HG03571 (cell line): ENCODE measurements around the gene KIF3B.
A peak's percentile ranks its signal among the peaks of the same experiment; 100 is the strongest.
"Not testable (repeated sequence)": the region's sequence is repeated elsewhere in the genome, so short reads cannot be mapped to it uniquely, and the experiment has no call there.

Experiments used
- ATAC-seq: cut with Tn5 transposase; IDR thresholded peaks from one replicate; pipeline ENCODE4 v1.9.1; 2021; ENCODE audit not compliant: unreplicated experiment

KIF3B gene

DNA sequence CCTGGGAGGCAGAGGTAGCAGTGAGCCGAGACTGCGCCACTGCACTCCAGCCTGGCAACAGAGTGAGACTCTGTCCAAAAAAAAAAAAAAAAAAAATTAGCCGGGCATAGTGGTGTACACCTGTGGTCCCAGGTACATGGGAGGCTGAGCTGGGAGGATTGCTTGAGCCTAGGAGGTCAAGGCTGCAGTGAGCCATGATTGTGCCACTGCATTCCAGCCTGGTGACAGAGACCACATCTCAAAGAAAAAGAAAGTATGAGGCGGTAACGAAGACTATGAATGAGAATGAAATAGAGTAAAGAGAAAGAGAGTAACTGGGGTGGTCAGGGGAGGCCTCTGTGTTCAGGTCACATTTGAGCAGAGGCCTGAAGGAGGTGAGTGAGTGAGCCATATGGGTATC lies 31.2 kb upstream of the KIF3B start:
- not testable (repeated sequence) for ATAC-seq

DNA sequence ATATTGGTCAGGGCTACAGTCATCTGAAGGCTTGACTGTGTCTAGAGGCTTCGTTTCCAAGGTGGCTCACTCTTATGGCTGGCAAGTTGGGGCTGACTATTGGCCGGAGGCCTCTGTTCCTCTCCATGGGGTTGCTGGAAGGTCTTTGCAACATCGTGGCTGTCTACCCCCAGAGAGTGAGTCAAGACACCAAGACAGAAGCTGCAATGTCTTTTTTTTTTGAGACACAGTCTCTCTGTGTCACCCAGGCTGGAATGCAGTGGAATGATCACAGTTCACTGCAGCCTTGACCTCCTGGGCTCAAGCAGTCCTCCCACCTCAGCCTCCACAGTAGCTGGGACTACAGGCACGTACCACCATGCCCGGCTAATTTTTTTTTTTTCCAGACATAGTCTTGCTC lies 29.4 kb upstream of the KIF3B start:
- no peak for ATAC-seq

DNA sequence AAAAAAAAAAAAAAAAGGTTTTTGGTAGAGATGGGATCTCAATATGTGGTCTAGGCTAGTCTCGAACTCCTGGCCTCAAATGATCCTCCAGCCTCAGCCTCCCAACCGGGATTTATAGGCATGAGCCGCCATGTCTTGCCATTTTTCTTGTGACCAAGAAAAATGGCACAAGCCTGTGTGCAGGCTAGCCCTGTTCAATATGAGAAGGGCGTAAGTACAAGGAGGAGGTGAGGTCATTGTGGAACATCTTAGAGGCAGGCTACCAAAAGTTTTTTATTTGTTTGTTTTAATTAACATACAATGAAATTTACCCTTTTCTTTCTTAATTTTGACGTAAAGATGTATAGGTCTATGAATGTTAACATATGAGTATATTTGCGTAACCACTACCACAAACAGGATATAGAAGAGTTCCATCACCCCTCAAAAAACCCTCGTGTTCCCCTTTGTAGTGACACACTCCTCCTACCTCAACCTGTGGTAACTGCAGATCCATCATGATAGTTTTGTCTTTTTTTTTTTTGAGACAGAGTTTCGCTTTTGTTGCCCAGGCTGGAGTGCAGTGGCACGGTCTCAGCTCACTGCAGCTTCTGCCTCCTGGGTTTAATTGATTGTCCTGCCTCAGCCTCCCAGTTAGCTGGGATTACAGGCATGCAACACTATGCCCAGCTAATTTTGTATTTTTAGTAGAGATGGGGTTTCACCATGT lies 28.3 kb upstream of the KIF3B start:
- ATAC-seq: no peak

GRCh38 chr20:32251470-32251869 lies 26.0 kb upstream of the KIF3B start:
- no peak for ATAC-seq

DNA sequence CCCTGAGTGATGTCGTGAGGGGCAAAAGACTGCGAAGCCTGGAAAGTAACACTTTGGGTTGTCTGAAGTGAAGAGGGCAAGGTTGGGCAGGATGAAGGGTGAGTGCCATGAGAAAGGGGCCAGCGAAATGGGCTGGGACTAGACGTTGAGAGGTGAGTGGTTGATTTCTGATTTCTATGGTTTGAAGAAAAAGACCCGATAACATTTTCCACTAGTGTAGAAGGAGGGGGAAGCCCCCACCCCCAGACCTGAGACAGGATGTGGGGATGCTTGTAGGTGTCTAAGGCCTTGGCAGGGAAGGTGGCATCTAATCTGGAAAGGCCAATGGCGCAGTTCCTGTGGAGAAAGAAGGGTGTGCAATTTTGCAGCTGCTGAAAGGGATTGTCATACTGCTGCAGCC lies 25.3 kb upstream of the KIF3B start:
- ATAC-seq: no peak

- ATAC-seq: not testable (repeated sequence)
Observed at GRCh38 chr20:32260973-32261372, 16.5 kb upstream of the KIF3B start.

DNA sequence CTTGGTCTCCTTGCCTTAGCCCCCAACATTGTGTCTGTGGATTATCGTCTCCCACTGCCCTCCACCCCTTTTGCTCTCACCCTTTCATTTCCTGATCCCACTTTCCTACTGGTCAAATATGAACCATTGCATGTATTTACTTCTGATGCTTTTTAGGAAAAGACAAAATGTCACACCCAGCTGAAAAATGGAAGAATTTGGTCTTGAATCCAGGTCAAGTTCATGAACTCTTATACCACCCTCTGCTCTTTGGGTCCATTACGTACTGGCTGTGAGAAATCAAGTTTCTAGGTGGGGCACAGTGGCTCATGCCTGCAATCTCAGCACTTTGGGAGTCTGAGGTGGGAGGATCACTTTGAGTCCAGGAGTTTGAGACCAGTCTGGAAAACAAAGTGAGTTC lies 15.8 kb upstream of the KIF3B start:
- no peak for ATAC-seq

- no peak for ATAC-seq
Observed at GRCh38 chr20:32263398-32263954, 14.0 kb upstream of the KIF3B start.

DNA sequence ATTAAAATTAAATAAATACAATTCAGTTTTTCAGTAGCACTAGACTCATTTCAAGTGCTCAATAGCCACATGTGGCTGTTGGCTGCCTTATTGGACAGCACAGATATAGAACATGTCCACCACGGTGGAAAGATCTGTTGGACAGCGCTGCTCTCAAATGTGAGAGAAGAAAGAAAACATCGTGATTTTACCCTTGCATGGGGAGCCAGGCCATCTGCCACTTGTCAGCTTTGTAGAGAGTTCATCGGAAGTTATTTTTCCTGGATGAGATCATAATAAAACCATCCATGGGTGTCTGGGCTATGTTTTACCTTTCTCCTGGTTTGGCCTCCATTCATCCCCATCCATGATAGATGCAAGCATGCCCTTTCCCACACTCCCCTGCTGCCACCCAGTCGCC lies 5.8 kb upstream of the KIF3B start:
- no peak for ATAC-seq

GRCh38 chr20:32274359-32274758 lies 3.1 kb upstream of the KIF3B start:
- no peak for ATAC-seq

DNA sequence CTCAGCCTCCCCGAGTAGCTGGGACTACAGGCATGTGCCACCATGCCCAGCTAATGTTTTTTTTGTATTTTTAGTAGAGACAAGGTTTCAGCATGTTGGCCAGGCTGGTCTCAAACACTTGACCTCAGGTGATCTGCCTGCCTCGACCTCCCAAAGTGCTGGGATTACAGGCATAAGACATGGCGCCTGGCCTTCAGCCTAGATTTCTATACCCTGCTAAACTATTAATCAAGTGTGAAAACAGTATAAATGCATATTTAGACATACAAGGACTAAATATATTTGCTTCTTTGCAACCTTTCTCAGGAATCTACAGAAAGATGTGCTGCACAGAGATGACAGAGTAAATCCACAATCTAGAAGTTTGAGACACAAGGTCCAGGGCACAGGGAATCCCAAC lies 2.3 kb upstream of the KIF3B start:
- not testable (repeated sequence) for ATAC-seq

DNA sequence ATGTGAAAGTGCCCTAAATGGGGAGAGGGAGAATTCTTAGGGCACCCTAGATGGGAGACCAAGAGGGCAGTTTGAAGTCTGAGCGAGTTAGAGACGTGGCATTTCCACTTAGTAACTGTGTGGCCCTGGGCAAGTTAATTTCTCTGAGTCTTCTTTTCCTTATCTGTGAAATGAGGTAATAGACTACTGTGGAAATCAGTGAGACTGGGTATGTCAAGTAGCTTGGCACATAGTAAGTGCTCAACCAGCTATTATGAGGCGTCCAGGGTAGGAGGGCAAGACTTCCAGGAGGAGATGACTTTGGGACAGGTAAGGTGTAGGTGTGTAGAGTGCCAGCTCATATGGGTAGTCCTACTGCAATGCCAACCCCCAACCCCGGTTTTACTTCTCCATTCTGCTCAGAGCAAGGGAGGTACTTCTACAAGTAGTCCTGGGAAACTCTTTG lies 770 bp downstream of the KIF3B start:
- peak; percentile 49 for ATAC-seq

GRCh38 chr20:32281711-32282110 lies 4.3 kb downstream of the KIF3B start:
- no peak for ATAC-seq

DNA sequence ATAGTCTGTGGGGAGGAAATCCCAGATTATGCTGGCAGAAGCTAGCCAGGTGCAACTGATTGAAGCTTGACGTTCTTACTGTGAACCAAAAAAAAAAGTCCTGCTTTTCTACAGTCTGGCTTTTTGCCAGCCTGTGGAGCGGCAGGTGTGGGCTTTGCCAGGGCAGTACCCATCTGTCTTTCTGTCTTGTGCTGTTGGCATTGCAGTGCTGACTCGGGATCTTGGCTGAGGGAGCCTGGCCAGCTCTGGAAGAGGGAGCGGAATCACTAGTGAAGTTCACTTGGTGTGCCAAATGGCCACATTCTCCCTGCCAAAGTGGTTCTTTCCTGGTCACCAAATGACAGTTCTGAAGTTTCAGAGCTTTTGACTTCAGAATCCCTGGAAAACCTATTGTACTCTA lies 5.0 kb downstream of the KIF3B start:
- ATAC-seq: no peak

- ATAC-seq: no peak
Observed at GRCh38 chr20:32285082-32285620, 7.7 kb downstream of the KIF3B start.

DNA sequence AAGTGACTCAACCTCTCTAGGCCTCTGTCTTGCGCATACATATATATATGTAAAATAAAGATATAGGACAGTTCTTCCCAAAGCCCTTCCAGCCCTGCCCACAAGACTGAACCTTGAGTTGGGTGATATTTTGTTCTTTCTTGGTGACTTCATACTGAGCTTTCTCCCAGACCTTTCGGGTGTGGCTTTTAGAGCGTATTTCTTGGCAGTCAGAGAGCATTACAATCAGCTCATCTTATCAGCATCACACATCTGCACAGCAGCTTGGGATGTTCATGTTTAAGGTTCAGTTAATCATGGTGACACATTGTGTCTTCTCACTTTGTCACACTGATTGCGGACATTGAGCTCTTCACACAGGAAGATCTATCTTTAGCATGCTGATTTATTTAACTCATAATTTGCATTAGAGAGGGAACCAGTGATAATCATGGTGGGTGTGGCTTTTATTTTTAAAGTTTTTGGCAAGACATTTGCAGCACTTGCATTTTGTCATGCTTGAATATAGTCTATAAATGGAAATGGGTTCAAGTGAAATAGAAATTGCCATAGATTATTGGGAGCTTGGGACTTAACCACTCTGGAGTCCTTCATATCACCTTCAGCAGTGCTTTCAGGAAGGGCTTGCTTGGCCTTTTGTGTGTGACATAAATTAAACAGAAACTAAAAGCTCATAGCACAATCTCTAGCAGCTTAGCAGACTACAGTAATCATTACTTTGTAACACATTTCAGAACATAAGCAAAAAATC lies 8.3 kb downstream of the KIF3B start:
- peak; percentile 48 for ATAC-seq

GRCh38 chr20:32287231-32287638 lies 9.8 kb downstream of the KIF3B start:
- ATAC-seq: no peak

DNA sequence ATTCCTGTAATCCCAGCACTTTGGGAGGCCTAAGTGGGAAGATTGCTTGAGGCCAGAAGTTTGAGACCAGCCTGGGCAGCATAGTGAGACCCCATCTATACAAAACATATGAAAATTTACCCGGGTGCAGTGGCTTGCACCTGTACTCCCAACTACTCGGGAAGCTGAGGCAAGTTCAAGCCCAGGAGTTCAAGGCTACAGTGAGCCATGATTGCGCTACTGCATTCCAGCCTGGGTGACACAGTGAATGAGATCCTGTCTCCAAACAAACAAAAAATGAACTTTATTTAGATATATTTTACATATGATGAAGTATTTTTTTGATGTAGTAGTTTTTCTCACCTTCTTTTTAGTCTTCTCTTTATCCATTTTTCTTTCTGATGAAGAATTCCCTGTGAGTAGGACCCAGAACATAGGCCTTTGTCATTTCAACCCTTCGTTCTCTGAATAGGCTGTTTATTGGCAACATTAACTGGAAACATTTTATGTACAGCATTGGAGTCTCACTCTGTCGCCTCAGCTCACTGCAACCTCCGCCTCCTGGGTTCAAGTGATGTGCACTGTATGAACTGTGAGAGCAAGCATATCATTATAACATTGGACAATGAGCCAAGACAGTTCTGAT lies 10.9 kb downstream of the KIF3B start:
- ATAC-seq: no peak

GRCh38 chr20:32289299-32289660 lies 11.8 kb downstream of the KIF3B start:
- not testable (repeated sequence) for ATAC-seq

DNA sequence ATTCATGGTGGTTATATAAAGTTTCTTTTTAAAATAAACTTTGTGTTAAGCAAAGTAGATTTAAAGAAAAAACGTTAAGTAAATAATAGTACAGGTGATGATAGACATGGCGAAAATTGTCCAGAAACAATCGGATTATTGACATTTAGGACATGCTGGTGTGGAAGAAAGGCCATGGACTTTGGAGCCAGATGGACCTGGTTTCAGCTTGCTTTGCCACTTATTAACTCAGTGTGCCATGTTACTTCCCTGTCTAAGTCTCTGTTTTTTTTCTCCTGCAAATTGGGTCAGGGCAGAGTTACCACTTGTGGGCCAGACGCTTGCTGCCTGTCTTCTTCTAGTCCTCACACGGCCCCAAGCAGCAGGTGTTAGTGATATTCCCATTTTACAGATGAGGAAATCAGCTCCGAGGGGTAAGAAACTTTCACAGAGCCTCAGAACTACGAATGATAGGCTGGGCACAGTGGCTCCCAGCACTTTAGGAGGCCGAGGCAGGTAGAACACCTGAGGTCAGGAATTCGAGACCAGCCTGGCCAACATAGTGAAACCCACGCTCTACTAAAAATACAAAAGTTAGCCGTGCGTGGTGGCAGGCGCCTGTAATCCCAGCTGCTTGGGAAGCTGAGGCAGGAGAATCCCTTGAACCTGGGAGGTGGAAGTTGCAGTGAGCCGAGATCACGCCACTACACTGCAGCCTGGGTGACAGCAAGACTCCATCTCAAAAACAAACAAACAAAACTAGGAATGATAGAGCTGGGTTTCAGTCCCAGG lies 12.4 kb downstream of the KIF3B start:
- no peak for ATAC-seq

- no peak for ATAC-seq
Observed at GRCh38 chr20:32291166-32291565, 13.7 kb downstream of the KIF3B start.
